ENCODE results near the gene SEC22A.

SEC22A gene

GRCh38 chr3:123311201-123311600 lies 109.5 kb downstream of the SEC22A start:
- Mint-ChIP-seq H3K27me3 (peaks cover 36% of the 10 kb centered on the region), H3K36me3 (ENCODE audit: insufficient read depth) (no peaks in the 10 kb centered on the region), H3K9me3 (no peaks in the 10 kb centered on the region), H3K4me1 (no peaks in the 10 kb centered on the region), H3K27ac (ENCODE audit: low read depth) (no peak overlapping the region), H3K4me3 (no peak overlapping the region)
- ATAC-seq (replicated peaks; ENCODE audit: extremely low read depth, poor library complexity, severe bottlenecking) (no peak), DNase-seq (ENCODE audit: low spot score in 2 of 2) (no peak)

GRCh38 chr3:123312331-123313265 lies 110.9 kb downstream of the SEC22A start:
- Mint-ChIP-seq H3K4me1 (no peaks in the 10 kb centered on the region), H3K27ac (ENCODE audit: low read depth) (no peak overlapping the region), H3K36me3 (ENCODE audit: insufficient read depth) (no peaks in the 10 kb centered on the region), H3K27me3 (peaks cover 41% of the 10 kb centered on the region), H3K9me3 (no peaks in the 10 kb centered on the region), H3K4me3 (no peak overlapping the region)
- DNase-seq (ENCODE audit: low spot score in 2 of 2) (no peak), ATAC-seq (replicated peaks; ENCODE audit: extremely low read depth, poor library complexity, severe bottlenecking) (no peak)

- H3K4me1 Mint-ChIP-seq: no peaks in the 10 kb centered on the region
- no peak overlapping the region for H3K27ac Mint-ChIP-seq (ENCODE audit: low read depth)
- H3K9me3 Mint-ChIP-seq: no peaks in the 10 kb centered on the region
- ATAC-seq (replicated peaks; ENCODE audit: extremely low read depth, poor library complexity, severe bottlenecking): no peak
- H3K36me3 Mint-ChIP-seq (ENCODE audit: insufficient read depth): no peaks in the 10 kb centered on the region
- DNase-seq (ENCODE audit: low spot score in 2 of 2): no peak
- no peak overlapping the region for H3K4me3 Mint-ChIP-seq
- H3K27me3 Mint-ChIP-seq: peaks cover 52% of the 10 kb centered on the region
Measured at GRCh38 chr3:123313889-123314288, 112.1 kb downstream of the SEC22A start.

DNA sequence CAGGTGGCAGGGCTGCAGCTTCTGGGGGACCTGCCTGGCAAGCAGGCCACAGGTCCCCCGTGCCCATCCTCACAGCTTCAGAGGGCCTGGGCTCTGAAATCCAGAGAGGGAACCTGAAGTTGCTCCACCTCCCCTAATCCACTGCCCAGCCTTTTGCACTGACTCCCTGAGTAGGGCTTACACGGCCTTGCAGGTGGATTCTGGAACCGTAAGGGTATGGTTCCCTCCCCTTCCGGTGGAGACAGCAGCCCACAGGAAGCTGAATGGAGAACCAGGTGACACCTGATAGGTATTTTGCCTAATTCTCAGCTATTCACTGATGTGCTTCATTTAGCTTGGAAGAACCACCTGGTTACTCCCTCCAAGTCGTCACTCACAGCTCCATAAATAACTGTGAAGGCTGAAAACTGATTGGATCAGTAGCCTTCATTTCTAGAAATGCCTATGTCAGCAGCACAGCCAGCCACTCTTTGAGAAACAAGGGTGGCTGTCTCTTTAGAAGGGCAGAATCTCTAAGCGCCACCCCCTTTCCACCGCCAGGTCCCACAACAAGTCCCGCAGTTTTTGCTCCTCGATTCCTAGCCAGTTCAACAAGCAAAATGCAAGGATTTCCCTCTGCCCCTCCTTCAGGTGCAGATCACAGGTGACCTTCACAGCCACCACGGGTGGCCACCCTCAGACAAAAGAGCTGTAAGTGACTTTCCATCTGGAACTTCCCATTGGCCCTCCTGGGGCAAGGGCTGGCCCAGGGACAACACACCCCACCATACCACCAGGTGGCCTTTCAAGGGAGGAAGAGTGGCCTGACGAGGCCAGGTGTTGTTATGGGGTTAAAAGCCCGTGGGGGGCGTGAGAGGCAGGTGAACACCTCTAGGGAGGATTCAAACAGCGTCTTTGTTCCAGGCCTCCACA lies 112.9 kb downstream of the SEC22A start:
- DNase-seq (ENCODE audit: low spot score in 2 of 2) (no peak), ATAC-seq (replicated peaks; ENCODE audit: extremely low read depth, poor library complexity, severe bottlenecking) (no peak)
- no peaks in the 10 kb centered on the region for H3K4me1 Mint-ChIP-seq
- H3K36me3 Mint-ChIP-seq (ENCODE audit: insufficient read depth): no peaks in the 10 kb centered on the region
- H3K27me3 Mint-ChIP-seq: peaks cover 55% of the 10 kb centered on the region
- no peaks in the 10 kb centered on the region for H3K9me3 Mint-ChIP-seq
- H3K4me3 Mint-ChIP-seq: no peak overlapping the region
- no peak overlapping the region for H3K27ac Mint-ChIP-seq (ENCODE audit: low read depth)

GRCh38 chr3:123315271-123315595 lies 113.5 kb downstream of the SEC22A start:
- ATAC-seq (replicated peaks; ENCODE audit: extremely low read depth, poor library complexity, severe bottlenecking) (no peak), DNase-seq (ENCODE audit: low spot score in 2 of 2) (no peak)
- Mint-ChIP-seq H3K9me3 (no peaks in the 10 kb centered on the region), H3K27ac (ENCODE audit: low read depth) (no peak overlapping the region), H3K27me3 (peaks cover 61% of the 10 kb centered on the region), H3K36me3 (ENCODE audit: insufficient read depth) (no peaks in the 10 kb centered on the region), H3K4me1 (no peaks in the 10 kb centered on the region), H3K4me3 (no peak overlapping the region)

- Mint-ChIP-seq H3K27me3 (peaks cover 81% of the 10 kb centered on the region), H3K27ac (ENCODE audit: low read depth) (no peak overlapping the region), H3K36me3 (ENCODE audit: insufficient read depth) (no peaks in the 10 kb centered on the region), H3K4me1 (no peaks in the 10 kb centered on the region), H3K9me3 (no peaks in the 10 kb centered on the region), H3K4me3 (no peak overlapping the region)
- DNase-seq (ENCODE audit: low spot score in 2 of 2): no peak
- no peak for ATAC-seq (replicated peaks; ENCODE audit: extremely low read depth, poor library complexity, severe bottlenecking)
Measured at GRCh38 chr3:123317716-123318115, 116.0 kb downstream of the SEC22A start.

GRCh38 chr3:123318374-123318773 lies 116.6 kb downstream of the SEC22A start:
- Mint-ChIP-seq H3K27ac (ENCODE audit: low read depth) (no peak overlapping the region), H3K9me3 (no peaks in the 10 kb centered on the region), H3K27me3 (peaks cover 82% of the 10 kb centered on the region), H3K36me3 (ENCODE audit: insufficient read depth) (no peaks in the 10 kb centered on the region), H3K4me3 (no peak overlapping the region), H3K4me1 (no peaks in the 10 kb centered on the region)
- ATAC-seq (replicated peaks; ENCODE audit: extremely low read depth, poor library complexity, severe bottlenecking): no peak
- no peak for DNase-seq (ENCODE audit: low spot score in 2 of 2)

- Mint-ChIP-seq H3K4me1 (no peaks in the 10 kb centered on the region), H3K27ac (ENCODE audit: low read depth) (no peak overlapping the region), H3K9me3 (no peaks in the 10 kb centered on the region), H3K36me3 (ENCODE audit: insufficient read depth) (no peaks in the 10 kb centered on the region), H3K4me3 (no peak overlapping the region), H3K27me3 (peaks cover 83% of the 10 kb centered on the region)
- DNase-seq (ENCODE audit: low spot score in 2 of 2): no peak
- ATAC-seq (replicated peaks; ENCODE audit: extremely low read depth, poor library complexity, severe bottlenecking): no peak
Measured at GRCh38 chr3:123319760-123320159, 118.0 kb downstream of the SEC22A start.

DNA sequence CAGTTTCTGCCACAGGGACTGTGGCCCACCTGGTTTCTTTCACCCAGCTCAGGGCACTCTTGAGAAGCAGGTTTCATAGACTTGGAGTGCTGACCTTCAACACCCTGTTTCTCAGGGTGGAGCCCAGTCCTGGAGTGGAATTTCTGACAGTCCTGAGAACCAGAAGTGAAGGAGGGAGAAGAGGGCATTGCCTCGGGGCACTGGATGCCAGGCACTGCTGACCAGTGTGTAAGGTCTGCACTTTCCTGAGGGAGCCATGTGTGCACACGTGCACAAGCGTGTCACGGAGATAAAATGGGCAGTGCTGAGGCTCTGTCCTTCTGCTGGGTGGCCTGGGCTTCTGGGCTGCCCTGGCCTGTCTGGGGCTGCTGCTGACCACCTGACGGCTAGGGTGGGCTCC lies 118.5 kb downstream of the SEC22A start:
- Mint-ChIP-seq H3K4me1 (no peaks in the 10 kb centered on the region), H3K27ac (ENCODE audit: low read depth) (no peak overlapping the region), H3K27me3 (peaks cover 78% of the 10 kb centered on the region), H3K36me3 (ENCODE audit: insufficient read depth) (no peaks in the 10 kb centered on the region), H3K4me3 (no peak overlapping the region), H3K9me3 (no peaks in the 10 kb centered on the region)
- no peak for ATAC-seq (replicated peaks; ENCODE audit: extremely low read depth, poor library complexity, severe bottlenecking)
- DNase-seq (ENCODE audit: low spot score in 2 of 2): no peak

DNA sequence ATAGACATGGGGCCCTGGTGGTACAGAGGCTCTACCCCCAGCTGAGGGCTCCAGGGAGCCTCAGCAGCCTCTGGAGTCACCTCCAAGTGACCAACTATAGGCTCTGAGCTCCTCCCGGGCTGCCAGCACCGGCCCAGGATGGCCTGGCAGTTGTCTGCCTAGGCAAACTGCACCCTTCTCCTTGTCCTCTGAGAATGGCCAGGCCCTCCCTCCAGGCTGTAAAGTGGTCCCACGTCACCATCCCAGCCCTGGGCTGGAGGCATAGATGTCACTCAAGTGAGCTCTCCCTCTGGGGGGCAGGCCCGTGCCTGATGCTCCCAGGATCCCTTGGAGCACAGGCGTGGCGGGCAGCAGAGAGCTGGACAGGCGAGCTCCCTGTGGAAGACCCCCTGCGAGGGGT lies 120.1 kb downstream of the SEC22A start:
- no peaks in the 10 kb centered on the region for H3K36me3 Mint-ChIP-seq (ENCODE audit: insufficient read depth)
- ATAC-seq (replicated peaks; ENCODE audit: extremely low read depth, poor library complexity, severe bottlenecking) (no peak), DNase-seq (ENCODE audit: low spot score in 2 of 2) (no peak)
- H3K27me3 Mint-ChIP-seq: peaks cover 64% of the 10 kb centered on the region
- H3K4me3 Mint-ChIP-seq: no peak overlapping the region
- H3K27ac Mint-ChIP-seq (ENCODE audit: low read depth): no peak overlapping the region
- no peaks in the 10 kb centered on the region for H3K4me1 Mint-ChIP-seq
- no peaks in the 10 kb centered on the region for H3K9me3 Mint-ChIP-seq

DNA sequence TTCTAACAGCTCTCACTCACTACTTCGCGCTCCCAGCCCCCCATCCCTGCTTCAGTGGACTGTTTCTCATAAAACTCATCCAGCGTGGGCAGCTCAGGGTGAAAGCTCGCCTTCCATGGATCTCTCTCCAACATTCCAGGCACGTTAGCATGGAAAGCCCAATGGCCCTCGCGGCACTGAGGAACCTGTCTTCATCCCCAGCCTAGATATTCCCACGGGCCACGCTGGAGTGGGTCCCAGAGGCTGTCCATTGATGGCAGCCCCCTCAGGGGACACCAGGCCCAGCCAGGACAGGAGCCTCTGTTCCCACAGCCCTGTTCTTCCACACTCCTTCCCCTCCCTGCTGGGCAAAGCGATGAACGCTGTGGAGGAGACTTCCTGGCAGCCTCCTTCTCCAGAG lies 121.1 kb downstream of the SEC22A start:
- Mint-ChIP-seq H3K36me3 (ENCODE audit: insufficient read depth) (no peaks in the 10 kb centered on the region), H3K4me1 (no peaks in the 10 kb centered on the region), H3K4me3 (no peak overlapping the region), H3K9me3 (no peaks in the 10 kb centered on the region), H3K27me3 (peaks cover 61% of the 10 kb centered on the region), H3K27ac (ENCODE audit: low read depth) (no peak overlapping the region)
- no peak for DNase-seq (ENCODE audit: low spot score in 2 of 2)
- ATAC-seq (replicated peaks; ENCODE audit: extremely low read depth, poor library complexity, severe bottlenecking): no peak

Data from central memory CD8-positive, alpha-beta T cell (primary cell).